Astrocyte of the cerebellum (primary cell): ENCODE data around the gene AKAP17A.

Source experiments
- DNase-seq: peaks from one replicate; pipeline ENCODE4 v3.0.0-alpha.2; 2011; ENCODE audit warnings: low read depth
- H3K4me3 ChIP-seq: 2 replicates; pipeline ENCODE4 v1.5.1; 2011; ENCODE audit warnings: mild to moderate bottlenecking, low read depth, low read length, moderate library complexity
- in situ Hi-C: cut with HindIII; loops from 2 replicates; pipeline ENCODE4 v1.10.0; 2017; ENCODE audit warnings: low sequenced_read_pairs
- TF ChIP-seq, protein P1 (sequence below): IDR thresholded peaks from 2 replicates; pipeline ENCODE4 v1.5.1; 2012; ENCODE audit warnings: low read length, low read depth, moderate library complexity, mild to moderate bottlenecking; ENCODE audit errors: missing control alignments

AKAP17A gene

DNA sequence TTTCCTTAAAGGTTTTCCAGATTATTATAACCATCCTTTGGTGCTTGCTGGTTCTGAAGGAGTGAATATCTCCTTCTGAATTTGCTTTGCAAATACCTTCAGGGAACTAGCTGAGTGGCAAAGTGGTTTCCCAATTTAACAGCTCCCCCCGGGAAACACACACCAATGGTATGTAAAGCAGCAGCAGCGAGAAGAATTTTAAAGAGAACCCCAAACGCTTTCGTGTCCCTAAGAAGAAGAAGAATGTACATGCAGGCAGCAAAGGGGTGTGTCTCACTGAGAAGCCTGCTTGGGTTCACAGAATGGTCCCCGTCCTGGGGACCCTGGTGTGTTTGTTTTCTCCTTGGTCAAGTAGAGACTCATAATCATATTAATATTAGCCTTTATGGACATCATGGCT lies 4.2 kb upstream of the AKAP17A start:
- H3K4me3 ChIP-seq: no peak overlapping the region
- in situ Hi-C loops: no loop called here
- TF ChIP-seq, protein P1, sequence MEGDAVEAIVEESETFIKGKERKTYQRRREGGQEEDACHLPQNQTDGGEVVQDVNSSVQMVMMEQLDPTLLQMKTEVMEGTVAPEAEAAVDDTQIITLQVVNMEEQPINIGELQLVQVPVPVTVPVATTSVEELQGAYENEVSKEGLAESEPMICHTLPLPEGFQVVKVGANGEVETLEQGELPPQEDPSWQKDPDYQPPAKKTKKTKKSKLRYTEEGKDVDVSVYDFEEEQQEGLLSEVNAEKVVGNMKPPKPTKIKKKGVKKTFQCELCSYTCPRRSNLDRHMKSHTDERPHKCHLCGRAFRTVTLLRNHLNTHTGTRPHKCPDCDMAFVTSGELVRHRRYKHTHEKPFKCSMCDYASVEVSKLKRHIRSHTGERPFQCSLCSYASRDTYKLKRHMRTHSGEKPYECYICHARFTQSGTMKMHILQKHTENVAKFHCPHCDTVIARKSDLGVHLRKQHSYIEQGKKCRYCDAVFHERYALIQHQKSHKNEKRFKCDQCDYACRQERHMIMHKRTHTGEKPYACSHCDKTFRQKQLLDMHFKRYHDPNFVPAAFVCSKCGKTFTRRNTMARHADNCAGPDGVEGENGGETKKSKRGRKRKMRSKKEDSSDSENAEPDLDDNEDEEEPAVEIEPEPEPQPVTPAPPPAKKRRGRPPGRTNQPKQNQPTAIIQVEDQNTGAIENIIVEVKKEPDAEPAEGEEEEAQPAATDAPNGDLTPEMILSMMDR: no peak
- no peak for DNase-seq

DNA sequence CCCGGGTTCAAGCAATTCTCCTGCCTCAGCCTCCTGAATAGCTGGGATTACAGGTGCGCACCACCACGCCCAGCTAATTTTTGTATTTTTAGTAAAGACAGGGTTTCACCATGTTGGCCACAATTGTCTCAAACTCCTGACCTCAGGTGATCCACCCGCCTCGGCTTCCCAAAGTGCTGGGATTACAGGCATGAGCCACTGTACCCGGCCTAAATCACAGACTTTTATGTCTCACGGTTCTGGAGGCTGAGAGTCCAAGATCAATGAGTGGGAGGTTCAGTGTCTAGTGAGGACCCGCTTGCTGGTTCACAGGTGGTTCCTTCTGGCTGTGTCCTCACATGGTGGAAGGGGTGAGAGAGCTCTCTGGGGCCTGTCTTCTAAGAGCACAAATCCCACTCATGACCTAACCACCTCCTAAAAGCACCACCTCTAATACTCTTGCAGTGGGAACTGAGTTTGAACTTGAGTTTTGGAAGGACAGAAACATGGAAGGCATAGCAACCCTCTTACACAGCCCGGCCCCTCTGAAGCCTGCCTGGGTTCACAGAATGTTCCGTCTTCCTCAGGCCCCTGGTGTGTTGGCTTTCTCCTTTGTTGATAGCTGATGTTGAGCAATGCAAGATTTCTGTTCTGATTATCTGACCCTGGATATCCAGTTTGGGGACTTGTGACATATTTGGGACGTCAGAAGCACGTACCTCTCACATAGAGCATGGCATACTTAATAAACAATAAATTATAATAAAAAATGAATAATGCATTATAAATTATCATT lies 1.9 kb upstream of the AKAP17A start:
- no peak for DNase-seq
- TF ChIP-seq, protein P1: no peak
- no peak overlapping the region for H3K4me3 ChIP-seq
- in situ Hi-C loops: no loop called here

DNA sequence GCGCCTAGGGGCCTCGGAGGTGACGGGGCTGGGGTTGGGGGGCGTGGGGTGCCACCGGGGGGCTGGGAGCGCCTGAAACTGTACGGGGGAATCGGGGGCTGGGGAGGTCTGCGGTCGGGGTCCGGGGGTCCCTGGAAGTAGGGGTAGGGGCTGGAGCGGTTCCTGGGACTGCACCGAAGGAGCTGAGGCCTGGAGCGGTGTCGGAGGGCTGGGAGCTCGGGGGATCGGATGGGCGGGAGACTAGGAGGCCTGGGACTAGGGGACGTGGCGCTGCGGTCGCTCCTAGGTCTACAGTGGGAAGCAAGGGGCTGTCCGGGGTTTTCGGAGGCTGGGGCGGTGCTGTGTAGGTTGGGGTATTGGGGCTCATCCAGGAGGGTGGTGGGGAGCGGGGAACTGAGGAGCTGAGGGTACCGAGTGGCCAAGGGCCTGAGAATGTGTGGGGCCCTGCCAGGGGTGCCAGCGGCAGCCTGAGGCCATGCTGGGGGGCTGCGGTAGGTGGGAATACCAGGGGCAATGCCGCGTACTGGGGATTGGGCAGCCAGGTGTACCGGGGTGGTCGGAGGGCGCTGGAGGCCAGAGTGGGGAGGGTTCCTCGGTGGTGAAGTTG lies 562 bp downstream of the AKAP17A start:
- in situ Hi-C loops: no loop called here
- TF ChIP-seq, protein P1: no peak
- H3K4me3 ChIP-seq: peak overlapping the region; percentile 93
- no peak for DNase-seq

DNA sequence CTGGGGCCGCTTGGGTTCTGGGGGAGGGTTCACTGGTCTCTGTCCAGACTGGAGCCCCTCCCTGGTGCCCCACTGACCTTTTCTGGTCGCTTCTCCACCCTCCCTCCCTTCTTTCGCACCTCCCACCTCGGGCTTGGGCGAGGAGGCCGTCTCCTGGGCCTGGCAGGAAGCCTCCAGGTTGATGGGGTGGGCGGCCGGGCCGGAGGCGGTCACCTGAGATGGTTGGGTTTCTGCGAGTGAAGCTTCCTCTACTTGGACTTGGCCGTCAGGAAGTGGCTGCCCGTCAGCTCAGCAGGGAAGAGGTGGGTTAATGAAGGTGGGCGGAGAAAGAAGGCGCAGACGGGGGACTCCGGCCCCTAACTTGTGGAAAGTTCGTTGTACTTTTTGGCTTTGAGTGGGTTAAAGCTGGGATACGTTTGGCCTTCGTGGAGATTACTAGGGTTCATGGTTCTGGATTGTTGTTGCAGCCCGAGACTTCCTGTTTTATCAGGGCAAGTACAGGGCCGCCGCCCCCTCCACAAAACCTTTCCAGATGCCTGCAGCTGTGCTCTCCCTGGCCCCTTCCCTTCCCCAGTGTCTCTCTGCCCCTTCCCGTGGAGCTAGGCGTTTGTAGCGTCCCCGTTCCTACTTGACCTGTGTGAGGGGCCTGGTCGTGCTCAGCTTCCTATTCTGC lies 1.2 kb downstream of the AKAP17A start:
- peak; percentile 2 for DNase-seq
- TF ChIP-seq, protein P1: no peak
- in situ Hi-C loops: no loop called here
- H3K4me3 ChIP-seq: peak overlapping the region; percentile 93

DNA sequence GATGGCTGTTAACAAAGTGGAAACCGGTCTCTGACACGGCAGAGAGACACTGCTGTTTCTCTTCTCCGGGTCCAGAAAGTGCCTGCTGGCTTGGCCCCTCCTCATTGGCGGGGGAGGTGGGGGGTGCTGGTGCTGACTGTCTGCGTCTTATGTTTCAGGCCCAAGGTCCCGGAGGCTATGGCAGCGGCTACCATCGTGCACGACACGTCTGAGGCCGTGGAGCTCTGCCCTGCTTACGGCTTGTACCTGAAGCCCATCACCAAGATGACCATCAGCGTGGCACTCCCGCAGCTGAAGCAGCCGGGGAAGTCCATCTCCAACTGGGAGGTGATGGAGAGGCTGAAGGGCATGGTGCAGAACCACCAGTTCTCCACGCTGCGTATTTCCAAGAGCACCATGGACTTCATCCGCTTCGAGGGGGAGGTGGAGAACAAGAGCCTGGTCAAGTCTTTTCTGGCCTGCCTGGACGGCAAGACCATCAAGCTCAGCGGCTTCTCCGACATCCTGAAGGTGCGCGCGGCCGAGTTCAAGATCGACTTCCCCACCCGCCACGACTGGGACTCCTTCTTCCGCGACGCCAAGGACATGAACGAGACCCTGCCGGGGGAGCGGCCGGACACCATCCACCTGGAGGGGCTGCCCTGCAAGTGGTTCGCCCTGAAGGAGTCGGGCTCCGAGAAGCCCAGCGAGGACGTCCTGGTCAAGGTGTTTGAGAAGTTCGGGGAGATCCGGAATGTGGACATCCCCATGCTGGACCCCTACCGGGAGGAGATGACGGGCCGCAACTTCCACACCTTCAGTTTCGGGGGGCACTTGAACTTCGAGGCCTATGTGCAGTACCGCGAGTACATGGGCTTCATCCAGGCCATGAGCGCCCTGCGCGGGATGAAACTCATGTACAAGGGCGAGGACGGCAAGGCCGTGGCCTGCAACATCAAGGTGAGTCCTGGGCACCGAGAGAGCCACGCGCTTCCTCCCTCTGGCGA lies 2.2 kb downstream of the AKAP17A start:
- no peak for DNase-seq
- peak overlapping the region; percentile 93 for H3K4me3 ChIP-seq
- in situ Hi-C loops: no loop called here
- TF ChIP-seq, protein P1: no peak

DNA sequence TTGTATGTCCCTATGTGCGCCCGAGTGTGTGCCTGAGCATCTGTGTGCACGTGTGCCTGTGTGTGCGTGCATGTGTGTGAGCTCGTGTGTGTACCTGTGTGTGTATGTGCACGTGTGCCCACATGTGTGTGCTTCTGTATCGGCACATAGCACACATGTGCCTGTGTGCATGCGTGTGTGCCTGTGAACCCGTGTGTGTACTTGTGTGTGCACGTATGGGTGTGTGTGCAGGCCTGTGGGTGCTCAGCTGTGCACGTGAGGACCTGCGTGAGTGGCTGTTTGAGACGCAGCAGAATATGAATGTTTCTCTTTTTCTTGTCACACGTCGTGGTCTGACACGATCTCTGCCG lies 4.3 kb downstream of the AKAP17A start:
- in situ Hi-C loops: no loop called here
- TF ChIP-seq, protein P1: no peak
- DNase-seq: no peak
- no peak overlapping the region for H3K4me3 ChIP-seq
